Measurements from ENCODE around the gene GOLIM4. TPM values are rescaled to one million over a fixed set of nuclear protein-coding genes. Genes with fewer than 3 reads are reported as not detected.

GOLIM4 gene
- total RNA-seq, 2 experiments from 2014 or later = 0.28 to 0.36 TPM

DNA sequence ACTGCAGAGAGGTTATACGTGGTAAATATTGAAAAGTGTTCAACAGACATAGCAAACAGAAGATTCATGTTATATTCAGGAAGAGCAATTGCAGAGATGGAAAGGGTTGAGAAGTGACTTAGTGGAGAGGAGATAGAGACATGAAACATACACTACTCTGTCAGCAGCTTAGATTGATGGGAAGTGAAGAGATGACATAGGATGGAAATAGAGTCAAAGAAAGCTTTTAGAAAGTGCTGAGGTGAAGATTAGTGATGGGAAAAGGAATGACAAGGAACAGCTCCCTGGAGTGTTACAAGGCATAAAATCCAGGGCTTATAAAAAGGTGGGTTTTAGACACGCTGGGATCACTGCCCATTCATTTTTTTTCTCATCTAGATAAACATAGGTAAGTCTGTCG is 17.2 kb upstream of the GOLIM4 start:
- H3K36me3 ChIP-seq (ENCODE audit: insufficient read depth, low read length) = no peaks in the 10 kb centered on the region
- H3K27ac ChIP-seq (ENCODE audit: low read depth in 1 of 2, low read length in 2 of 2) = no peak overlapping the region
- TF ChIP-seq, protein P1, sequence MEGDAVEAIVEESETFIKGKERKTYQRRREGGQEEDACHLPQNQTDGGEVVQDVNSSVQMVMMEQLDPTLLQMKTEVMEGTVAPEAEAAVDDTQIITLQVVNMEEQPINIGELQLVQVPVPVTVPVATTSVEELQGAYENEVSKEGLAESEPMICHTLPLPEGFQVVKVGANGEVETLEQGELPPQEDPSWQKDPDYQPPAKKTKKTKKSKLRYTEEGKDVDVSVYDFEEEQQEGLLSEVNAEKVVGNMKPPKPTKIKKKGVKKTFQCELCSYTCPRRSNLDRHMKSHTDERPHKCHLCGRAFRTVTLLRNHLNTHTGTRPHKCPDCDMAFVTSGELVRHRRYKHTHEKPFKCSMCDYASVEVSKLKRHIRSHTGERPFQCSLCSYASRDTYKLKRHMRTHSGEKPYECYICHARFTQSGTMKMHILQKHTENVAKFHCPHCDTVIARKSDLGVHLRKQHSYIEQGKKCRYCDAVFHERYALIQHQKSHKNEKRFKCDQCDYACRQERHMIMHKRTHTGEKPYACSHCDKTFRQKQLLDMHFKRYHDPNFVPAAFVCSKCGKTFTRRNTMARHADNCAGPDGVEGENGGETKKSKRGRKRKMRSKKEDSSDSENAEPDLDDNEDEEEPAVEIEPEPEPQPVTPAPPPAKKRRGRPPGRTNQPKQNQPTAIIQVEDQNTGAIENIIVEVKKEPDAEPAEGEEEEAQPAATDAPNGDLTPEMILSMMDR (IDR thresholded peaks at IDR 0.05) = no peak
- no peaks in the 10 kb centered on the region for H3K4me1 ChIP-seq (ENCODE audit: insufficient read depth, low read length)
- ChIA-PET CTCF (no interaction called here), POLR2A (no interaction called here)
- ATAC-seq (ENCODE audit: poor library complexity) = no peak
- H3K9me3 ChIP-seq (ENCODE audit: control insufficient read depth in 1 of 2, insufficient read depth in 1 of 2, low read length in 2 of 2) = no peaks in the 10 kb centered on the region
- H3K4me3 ChIP-seq (ENCODE audit: low read length) = no peak overlapping the region
- no peak for DNase-seq
- no peak overlapping the region for H3K4me3 Mint-ChIP-seq
- no peaks in the 10 kb centered on the region for H3K9me3 Mint-ChIP-seq
- H3K27me3 ChIP-seq (ENCODE audit: control insufficient read depth in 1 of 2, insufficient read depth in 2 of 2, low read length in 2 of 2) = no peaks in the 10 kb centered on the region
- no peaks in the 10 kb centered on the region for H3K4me1 Mint-ChIP-seq (ENCODE audit: low read depth)
- intact Hi-C loops (cut with DNase I, micrococcal nuclease) = no loop called here
- no peaks in the 10 kb centered on the region for H3K36me3 Mint-ChIP-seq (ENCODE audit: low read depth)
- no peak overlapping the region for H3K27ac Mint-ChIP-seq
- no peaks in the 10 kb centered on the region for H3K27me3 Mint-ChIP-seq

- Mint-ChIP-seq H3K27ac (no peak overlapping the region), H3K4me3 (no peak overlapping the region), H3K27me3 (peaks cover 11% of the 10 kb centered on the region), H3K36me3 (ENCODE audit: low read depth) (no peaks in the 10 kb centered on the region), H3K9me3 (peaks cover 2% of the 10 kb centered on the region), H3K4me1 (ENCODE audit: low read depth) (no peaks in the 10 kb centered on the region)
- ATAC-seq (ENCODE audit: poor library complexity) (no peak), DNase-seq (no peak)
- intact Hi-C loops (cut with DNase I, micrococcal nuclease) = no loop called here
- no peaks in the 10 kb centered on the region for H3K27me3 ChIP-seq (ENCODE audit: control insufficient read depth in 1 of 2, insufficient read depth in 2 of 2, low read length in 2 of 2)
- TF ChIP-seq, protein P1 (IDR thresholded peaks at IDR 0.05) = no peak
- H3K4me1 ChIP-seq (ENCODE audit: insufficient read depth, low read length) = no peaks in the 10 kb centered on the region
- no peaks in the 10 kb centered on the region for H3K36me3 ChIP-seq (ENCODE audit: insufficient read depth, low read length)
- no peak overlapping the region for H3K27ac ChIP-seq (ENCODE audit: low read depth in 1 of 2, low read length in 2 of 2)
- no peak overlapping the region for H3K4me3 ChIP-seq (ENCODE audit: low read length)
- peaks cover 0 to 3% of the 10 kb centered on the region in 2 experiments for H3K9me3 ChIP-seq (ENCODE audit: control insufficient read depth in 1 of 2, insufficient read depth in 1 of 2, low read length in 2 of 2)
- ChIA-PET POLR2A (no interaction called here), CTCF (no interaction called here)
Measured at GRCh38 chr3:168104361-168104760, 8.6 kb upstream of the GOLIM4 start.

- TF ChIP-seq, protein P1 (IDR thresholded peaks at IDR 0.05) = no peak
- peaks cover 0 to 3% of the 10 kb centered on the region in 2 experiments for H3K9me3 ChIP-seq (ENCODE audit: control insufficient read depth in 1 of 2, insufficient read depth in 1 of 2, low read length in 2 of 2)
- Mint-ChIP-seq H3K4me3 (no peak overlapping the region), H3K27me3 (peaks cover 16% of the 10 kb centered on the region), H3K4me1 (ENCODE audit: low read depth) (no peaks in the 10 kb centered on the region), H3K9me3 (peaks cover 2% of the 10 kb centered on the region), H3K36me3 (ENCODE audit: low read depth) (no peaks in the 10 kb centered on the region), H3K27ac (no peak overlapping the region)
- no peak overlapping the region for H3K27ac ChIP-seq (ENCODE audit: low read depth in 1 of 2, low read length in 2 of 2)
- H3K4me1 ChIP-seq (ENCODE audit: insufficient read depth, low read length) = no peaks in the 10 kb centered on the region
- no peak for ATAC-seq (ENCODE audit: poor library complexity)
- no peak for DNase-seq
- no peak overlapping the region for H3K4me3 ChIP-seq (ENCODE audit: low read length)
- no peaks in the 10 kb centered on the region for H3K36me3 ChIP-seq (ENCODE audit: insufficient read depth, low read length)
- CTCF ChIA-PET = no interaction called here
- POLR2A ChIA-PET = no interaction called here
- H3K27me3 ChIP-seq (ENCODE audit: control insufficient read depth in 1 of 2, insufficient read depth in 2 of 2, low read length in 2 of 2) = no peaks in the 10 kb centered on the region
- intact Hi-C loops (cut with DNase I, micrococcal nuclease) = no loop called here
Measured at GRCh38 chr3:168102735-168103410, 7.1 kb upstream of the GOLIM4 start.

All from CD4-positive, alpha-beta T cell (primary cell).